Measurements from ENCODE around the gene PPM1L.

The PPM1L gene

GRCh38 chr3:160827516-160827915 is 71.5 kb downstream of the PPM1L start:
- no peak overlapping the region for H3K27ac ChIP-seq (ENCODE audit: low read depth, low read length, poor library complexity, severe bottlenecking)

GRCh38 chr3:160828880-160829279 is 72.8 kb downstream of the PPM1L start:
- H3K79me2 ChIP-seq (ENCODE audit: insufficient read depth, low read length) = no peaks in the 10 kb centered on the region
- H3K9ac ChIP-seq (ENCODE audit: low read length) = no peak overlapping the region
- H3K9me2 ChIP-seq (ENCODE audit: low read depth, low read length) = no peaks in the 10 kb centered on the region
- no peaks in the 10 kb centered on the region for H3K36me3 ChIP-seq (ENCODE audit: insufficient read depth, low read length)
- TF ChIP-seq, protein P1, sequence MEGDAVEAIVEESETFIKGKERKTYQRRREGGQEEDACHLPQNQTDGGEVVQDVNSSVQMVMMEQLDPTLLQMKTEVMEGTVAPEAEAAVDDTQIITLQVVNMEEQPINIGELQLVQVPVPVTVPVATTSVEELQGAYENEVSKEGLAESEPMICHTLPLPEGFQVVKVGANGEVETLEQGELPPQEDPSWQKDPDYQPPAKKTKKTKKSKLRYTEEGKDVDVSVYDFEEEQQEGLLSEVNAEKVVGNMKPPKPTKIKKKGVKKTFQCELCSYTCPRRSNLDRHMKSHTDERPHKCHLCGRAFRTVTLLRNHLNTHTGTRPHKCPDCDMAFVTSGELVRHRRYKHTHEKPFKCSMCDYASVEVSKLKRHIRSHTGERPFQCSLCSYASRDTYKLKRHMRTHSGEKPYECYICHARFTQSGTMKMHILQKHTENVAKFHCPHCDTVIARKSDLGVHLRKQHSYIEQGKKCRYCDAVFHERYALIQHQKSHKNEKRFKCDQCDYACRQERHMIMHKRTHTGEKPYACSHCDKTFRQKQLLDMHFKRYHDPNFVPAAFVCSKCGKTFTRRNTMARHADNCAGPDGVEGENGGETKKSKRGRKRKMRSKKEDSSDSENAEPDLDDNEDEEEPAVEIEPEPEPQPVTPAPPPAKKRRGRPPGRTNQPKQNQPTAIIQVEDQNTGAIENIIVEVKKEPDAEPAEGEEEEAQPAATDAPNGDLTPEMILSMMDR (IDR thresholded peaks at IDR 0.05; ENCODE audit: low read length) = no peak
- no peak for TF ChIP-seq EZH2 (IDR thresholded peaks at IDR 0.05; ENCODE audit: borderline replicate concordance, low read length)
- H3K27me3 ChIP-seq (ENCODE audit: insufficient read depth, low read length) = no peaks in the 10 kb centered on the region
- no peaks in the 10 kb centered on the region for H3K4me1 ChIP-seq (ENCODE audit: insufficient read depth, low read length, severe bottlenecking)
- no peak overlapping the region for H3K4me2 ChIP-seq (ENCODE audit: low read length)
- no peaks in the 10 kb centered on the region for H4K20me1 ChIP-seq (ENCODE audit: insufficient read depth, low read length)
- no peaks in the 10 kb centered on the region for H3K9me3 ChIP-seq (ENCODE audit: low read length)
- no peak overlapping the region for H2AFZ ChIP-seq (ENCODE audit: low read length)
- no peaks in the 10 kb centered on the region for H3F3A ChIP-seq (ENCODE audit: insufficient read depth, low read length)
- H3K4me3 ChIP-seq (ENCODE audit: low read depth, low read length, poor library complexity, severe bottlenecking) = no peak overlapping the region
- H3K27ac ChIP-seq (ENCODE audit: low read depth, low read length, poor library complexity, severe bottlenecking) = no peak overlapping the region

More at GRCh38 chr3:160827516-160827915, 71.5 kb downstream of the PPM1L start:
- no peaks in the 10 kb centered on the region for H3K4me1 ChIP-seq (ENCODE audit: insufficient read depth, low read length, severe bottlenecking)
- H3K4me3 ChIP-seq (ENCODE audit: low read depth, low read length, poor library complexity, severe bottlenecking) = no peak overlapping the region
- no peak overlapping the region for H3K4me2 ChIP-seq (ENCODE audit: low read length)
- H3K9me3 ChIP-seq (ENCODE audit: low read length) = no peaks in the 10 kb centered on the region
- H3K9ac ChIP-seq (ENCODE audit: low read length) = no peak overlapping the region
- no peaks in the 10 kb centered on the region for H4K20me1 ChIP-seq (ENCODE audit: insufficient read depth, low read length)
- H3K79me2 ChIP-seq (ENCODE audit: insufficient read depth, low read length) = no peaks in the 10 kb centered on the region
- no peak overlapping the region for H2AFZ ChIP-seq (ENCODE audit: low read length)
- TF ChIP-seq EZH2 (IDR thresholded peaks at IDR 0.05; ENCODE audit: borderline replicate concordance, low read length) = no peak
- no peaks in the 10 kb centered on the region for H3K9me2 ChIP-seq (ENCODE audit: low read depth, low read length)
- H3K36me3 ChIP-seq (ENCODE audit: insufficient read depth, low read length) = no peaks in the 10 kb centered on the region
- H3K27me3 ChIP-seq (ENCODE audit: insufficient read depth, low read length) = no peaks in the 10 kb centered on the region
- H3F3A ChIP-seq (ENCODE audit: insufficient read depth, low read length) = no peaks in the 10 kb centered on the region

- no peaks in the 10 kb centered on the region for H3K79me2 ChIP-seq (ENCODE audit: insufficient read depth, low read length)
- no peaks in the 10 kb centered on the region for H3K9me3 ChIP-seq (ENCODE audit: low read length)
- no peaks in the 10 kb centered on the region for H3F3A ChIP-seq (ENCODE audit: insufficient read depth, low read length)
- H3K9ac ChIP-seq (ENCODE audit: low read length) = no peak overlapping the region
- H3K4me2 ChIP-seq (ENCODE audit: low read length) = no peak overlapping the region
- no peaks in the 10 kb centered on the region for H4K20me1 ChIP-seq (ENCODE audit: insufficient read depth, low read length)
- H2AFZ ChIP-seq (ENCODE audit: low read length) = no peak overlapping the region
- H3K27ac ChIP-seq (ENCODE audit: low read depth, low read length, poor library complexity, severe bottlenecking) = no peak overlapping the region
- H3K9me2 ChIP-seq (ENCODE audit: low read depth, low read length) = no peaks in the 10 kb centered on the region
- H3K27me3 ChIP-seq (ENCODE audit: insufficient read depth, low read length) = no peaks in the 10 kb centered on the region
- H3K4me1 ChIP-seq (ENCODE audit: insufficient read depth, low read length, severe bottlenecking) = no peaks in the 10 kb centered on the region
- no peak overlapping the region for H3K4me3 ChIP-seq (ENCODE audit: low read depth, low read length, poor library complexity, severe bottlenecking)
- TF ChIP-seq, protein P1 (IDR thresholded peaks at IDR 0.05; ENCODE audit: low read length) = no peak
- no peak for TF ChIP-seq EZH2 (IDR thresholded peaks at IDR 0.05; ENCODE audit: borderline replicate concordance, low read length)
- H3K36me3 ChIP-seq (ENCODE audit: insufficient read depth, low read length) = no peaks in the 10 kb centered on the region
These were observed 73.5 kb downstream of the PPM1L start for GRCh38 chr3:160829486-160830009.

DNA sequence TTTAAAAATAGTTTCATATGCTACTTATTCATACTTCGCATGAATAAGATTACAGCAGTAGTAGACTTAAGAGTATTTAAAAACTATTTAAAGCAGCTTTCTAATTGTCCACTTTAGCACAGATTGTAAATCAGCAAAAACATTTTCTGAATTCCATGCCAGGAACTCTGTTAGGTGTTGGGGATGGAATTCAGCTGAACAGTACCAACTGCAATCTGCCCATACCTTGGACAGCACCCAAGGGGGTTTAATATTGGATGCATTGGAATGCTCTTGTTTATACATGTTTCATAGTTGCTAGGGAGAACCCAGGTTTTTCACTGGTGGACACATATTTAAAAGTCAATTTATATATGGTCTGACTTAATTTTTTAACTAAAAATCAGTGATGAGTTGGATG is 74.8 kb downstream of the PPM1L start:
- no peaks in the 10 kb centered on the region for H3K36me3 ChIP-seq (ENCODE audit: insufficient read depth, low read length)
- H3F3A ChIP-seq (ENCODE audit: insufficient read depth, low read length) = no peaks in the 10 kb centered on the region
- H3K27ac ChIP-seq (ENCODE audit: low read depth, low read length, poor library complexity, severe bottlenecking) = no peak overlapping the region
- H3K27me3 ChIP-seq (ENCODE audit: insufficient read depth, low read length) = no peaks in the 10 kb centered on the region
- no peaks in the 10 kb centered on the region for H3K9me2 ChIP-seq (ENCODE audit: low read depth, low read length)
- H3K4me2 ChIP-seq (ENCODE audit: low read length) = no peak overlapping the region
- no peaks in the 10 kb centered on the region for H3K4me1 ChIP-seq (ENCODE audit: insufficient read depth, low read length, severe bottlenecking)
- no peaks in the 10 kb centered on the region for H3K79me2 ChIP-seq (ENCODE audit: insufficient read depth, low read length)
- H4K20me1 ChIP-seq (ENCODE audit: insufficient read depth, low read length) = no peaks in the 10 kb centered on the region
- H3K4me3 ChIP-seq (ENCODE audit: low read depth, low read length, poor library complexity, severe bottlenecking) = no peak overlapping the region
- no peak for TF ChIP-seq EZH2 (IDR thresholded peaks at IDR 0.05; ENCODE audit: borderline replicate concordance, low read length)
- TF ChIP-seq, protein P1 (IDR thresholded peaks at IDR 0.05; ENCODE audit: low read length) = no peak
- H3K9ac ChIP-seq (ENCODE audit: low read length) = no peak overlapping the region
- H3K9me3 ChIP-seq (ENCODE audit: low read length) = no peaks in the 10 kb centered on the region
- H2AFZ ChIP-seq (ENCODE audit: low read length) = no peak overlapping the region
